Right lobe of liver (tissue), 4 donors: ENCODE measurements around the gene CENPA.
"Not testable (repeated sequence)": the region's sequence is repeated elsewhere in the genome, so short reads cannot be mapped to it uniquely, and the experiment has no call there.

Experiments
- CTCF ChIP-seq, 4 donors: fragments of 200-600 bp in 3 of 4; fragments of 450-650 bp in 1 of 4; IDR thresholded peaks; one replicate each; pipeline versions ENCODE4 v1.5.1 to v1.8.0; 2016 to 2022; ENCODE audit warnings: antibody characterized with exemption in 4 of 4, mild to moderate bottlenecking in 2 of 4
- POLR2A ChIP-seq: fragments of 450-650 bp; IDR thresholded peaks from one replicate; pipeline ENCODE4 v1.6.1; 2017; ENCODE audit warnings: antibody characterized with exemption, mild to moderate bottlenecking
- donor health status: DM: no; HTN: no; CAD: no.
- donor health status: DM: no; HTN: no; CAD: no.
- donor health status: DM: no; HTN: yes; CAD: no.

DNA sequence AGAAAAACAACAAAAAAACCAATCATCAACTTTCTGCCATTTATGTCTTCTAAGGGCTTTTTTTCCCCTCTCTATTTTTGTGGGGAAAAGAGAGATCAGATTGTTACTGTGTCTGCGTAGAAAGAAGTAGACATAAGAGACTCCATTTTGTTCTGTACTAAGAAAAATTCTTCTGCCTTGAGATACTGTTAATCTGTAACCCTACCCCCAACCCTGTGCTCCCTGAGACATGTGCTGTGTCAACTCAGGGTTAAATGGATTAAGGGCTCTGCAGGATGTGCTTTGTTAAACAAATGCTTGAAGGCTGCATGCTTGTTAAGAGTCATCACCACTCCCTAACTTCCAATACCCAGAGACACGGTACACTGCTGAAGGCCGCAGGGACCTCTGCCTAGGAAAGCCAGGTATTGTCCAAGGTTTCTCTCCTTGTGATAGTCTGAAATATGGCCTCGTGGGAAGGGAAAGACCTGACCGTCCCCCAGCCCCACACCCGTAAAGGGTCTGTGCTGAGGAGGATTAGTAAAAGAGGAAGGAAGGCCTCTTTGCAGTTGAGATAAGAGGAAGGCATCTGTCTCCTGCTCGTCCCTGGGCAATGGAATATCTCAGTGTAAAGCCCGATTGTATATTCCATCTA is 36.0 kb upstream of the CENPA start:
- TF ChIP-seq CTCF (IDR thresholded peaks at IDR 0.05); POLR2A: not testable (repeated sequence)
